C4-2B (cell line): ENCODE data around the gene NOTO.

Experiments used
- H3K27ac ChIP-seq: fragments of 450-650 bp; 2 replicates; pipeline ENCODE4 v1.5.1; 2017
- ZFX ChIP-seq: fragments of 450-650 bp; IDR thresholded peaks from 2 replicates; pipeline ENCODE4 v1.6.1; 2017
- TF ChIP-seq, protein P1 (sequence below): fragments of 450-650 bp; conservative IDR thresholded peaks from 2 replicates; pipeline ENCODE4 v1.5.1; 2017; ENCODE audit warnings: mild to moderate bottlenecking

NOTO gene

GRCh38 chr2:73243884-73244570 lies 41.7 kb downstream of the NOTO start:
- H3K27ac ChIP-seq: 0 out of 2 replicates have a peak overlapping the region, but pooled peaks have one; percentile 13
- TF ChIP-seq, protein P1, sequence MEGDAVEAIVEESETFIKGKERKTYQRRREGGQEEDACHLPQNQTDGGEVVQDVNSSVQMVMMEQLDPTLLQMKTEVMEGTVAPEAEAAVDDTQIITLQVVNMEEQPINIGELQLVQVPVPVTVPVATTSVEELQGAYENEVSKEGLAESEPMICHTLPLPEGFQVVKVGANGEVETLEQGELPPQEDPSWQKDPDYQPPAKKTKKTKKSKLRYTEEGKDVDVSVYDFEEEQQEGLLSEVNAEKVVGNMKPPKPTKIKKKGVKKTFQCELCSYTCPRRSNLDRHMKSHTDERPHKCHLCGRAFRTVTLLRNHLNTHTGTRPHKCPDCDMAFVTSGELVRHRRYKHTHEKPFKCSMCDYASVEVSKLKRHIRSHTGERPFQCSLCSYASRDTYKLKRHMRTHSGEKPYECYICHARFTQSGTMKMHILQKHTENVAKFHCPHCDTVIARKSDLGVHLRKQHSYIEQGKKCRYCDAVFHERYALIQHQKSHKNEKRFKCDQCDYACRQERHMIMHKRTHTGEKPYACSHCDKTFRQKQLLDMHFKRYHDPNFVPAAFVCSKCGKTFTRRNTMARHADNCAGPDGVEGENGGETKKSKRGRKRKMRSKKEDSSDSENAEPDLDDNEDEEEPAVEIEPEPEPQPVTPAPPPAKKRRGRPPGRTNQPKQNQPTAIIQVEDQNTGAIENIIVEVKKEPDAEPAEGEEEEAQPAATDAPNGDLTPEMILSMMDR: no peak
- TF ChIP-seq ZFX: no peak

DNA sequence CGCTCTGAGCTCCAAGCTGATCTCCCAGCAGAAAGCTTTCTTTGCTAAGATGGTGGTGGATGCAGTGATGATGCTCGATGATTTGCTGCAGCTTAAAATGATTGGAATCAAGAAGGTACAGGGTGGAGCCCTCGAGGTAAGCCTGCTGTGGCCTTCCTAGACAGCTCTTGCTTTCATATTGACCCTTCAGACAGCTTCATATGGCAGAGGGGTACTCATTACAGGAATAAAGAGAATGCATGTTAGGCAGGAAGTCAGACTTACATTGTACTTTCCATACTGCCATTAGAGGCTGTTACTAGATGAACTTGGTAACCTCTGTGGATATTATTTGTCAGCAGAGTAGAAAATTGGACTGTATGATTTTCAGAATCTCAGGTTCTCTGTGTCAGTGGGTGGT lies 42.2 kb downstream of the NOTO start:
- H3K27ac ChIP-seq: 0 out of 2 replicates have a peak overlapping the region, but pooled peaks have one; percentile 13

GRCh38 chr2:73246850-73247249 lies 44.5 kb downstream of the NOTO start:
- no peak overlapping the region for H3K27ac ChIP-seq
- TF ChIP-seq, protein P1: no peak
- TF ChIP-seq ZFX: no peak

More for the DNA sequence above, 42.2 kb downstream of the NOTO start:
- TF ChIP-seq, protein P1: no peak
- TF ChIP-seq ZFX: no peak

DNA sequence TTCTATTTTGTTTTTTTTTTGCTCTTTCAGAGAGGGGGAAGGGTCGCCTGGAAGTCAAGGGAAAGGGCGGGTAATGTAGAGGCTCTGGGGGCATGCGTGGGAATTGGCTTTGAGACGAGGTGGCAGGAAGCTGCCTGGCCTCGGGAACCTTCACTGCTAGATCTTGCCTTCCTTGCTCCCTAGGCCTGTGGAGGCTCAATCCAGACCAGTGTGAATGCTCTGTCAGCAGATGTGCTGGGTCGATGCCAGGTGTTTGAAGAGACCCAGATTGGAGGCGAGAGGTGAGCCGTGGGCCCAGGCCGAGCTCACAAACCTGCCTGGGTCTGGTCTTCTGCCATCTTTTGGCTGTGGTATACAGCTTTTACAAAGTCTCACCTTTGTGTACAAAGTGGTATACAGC lies 47.3 kb downstream of the NOTO start:
- no peak for TF ChIP-seq ZFX
- TF ChIP-seq, protein P1: no peak
- H3K27ac ChIP-seq: no peak overlapping the region

GRCh38 chr2:73250872-73251846 lies 48.8 kb downstream of the NOTO start:
- TF ChIP-seq, protein P1: no peak
- TF ChIP-seq ZFX: no peak
- H3K27ac ChIP-seq: no peak overlapping the region

DNA sequence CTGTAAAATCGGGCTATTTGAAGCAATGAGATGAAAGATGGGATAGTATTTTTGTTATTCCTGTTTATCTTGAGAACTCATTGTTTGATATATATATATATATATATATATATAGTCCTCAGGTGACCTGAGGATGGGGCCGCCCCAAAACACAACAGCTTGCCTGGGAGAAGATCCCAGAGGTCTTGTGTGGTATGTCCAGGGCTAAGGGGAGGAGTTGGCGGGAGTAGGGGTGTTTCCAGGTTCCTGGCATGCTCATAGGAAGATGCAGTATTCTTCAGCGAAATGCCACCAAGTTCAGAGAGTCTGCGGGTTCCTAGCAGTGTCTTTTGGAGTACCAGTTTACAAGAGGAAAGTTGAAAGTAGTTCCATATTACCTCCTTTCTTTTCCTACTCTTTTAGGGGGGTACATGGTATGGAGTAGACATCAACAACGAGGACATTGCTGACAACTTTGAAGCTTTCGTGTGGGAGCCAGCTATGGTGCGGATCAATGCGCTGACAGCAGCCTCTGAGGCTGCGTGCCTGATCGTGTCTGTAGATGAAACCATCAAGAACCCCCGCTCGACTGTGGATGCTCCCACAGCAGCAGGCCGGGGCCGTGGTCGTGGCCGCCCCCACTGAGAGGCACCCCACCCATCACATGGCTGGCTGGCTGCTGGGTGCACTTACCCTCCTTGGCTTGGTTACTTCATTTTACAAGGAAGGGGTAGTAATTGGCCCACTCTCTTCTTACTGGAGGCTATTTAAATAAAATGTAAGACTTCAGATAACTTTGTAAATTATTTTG lies 50.1 kb downstream of the NOTO start:
- TF ChIP-seq ZFX: no peak
- TF ChIP-seq, protein P1: no peak
- no peak overlapping the region for H3K27ac ChIP-seq
